Measurements from ENCODE around the gene FBXO42.
A peak's percentile ranks its signal among the peaks of the same experiment; 100 is the strongest.
"Not testable (repeated sequence)": the region's sequence is repeated elsewhere in the genome, so short reads cannot be mapped to it uniquely, and the experiment has no call there.

FBXO42 gene

DNA sequence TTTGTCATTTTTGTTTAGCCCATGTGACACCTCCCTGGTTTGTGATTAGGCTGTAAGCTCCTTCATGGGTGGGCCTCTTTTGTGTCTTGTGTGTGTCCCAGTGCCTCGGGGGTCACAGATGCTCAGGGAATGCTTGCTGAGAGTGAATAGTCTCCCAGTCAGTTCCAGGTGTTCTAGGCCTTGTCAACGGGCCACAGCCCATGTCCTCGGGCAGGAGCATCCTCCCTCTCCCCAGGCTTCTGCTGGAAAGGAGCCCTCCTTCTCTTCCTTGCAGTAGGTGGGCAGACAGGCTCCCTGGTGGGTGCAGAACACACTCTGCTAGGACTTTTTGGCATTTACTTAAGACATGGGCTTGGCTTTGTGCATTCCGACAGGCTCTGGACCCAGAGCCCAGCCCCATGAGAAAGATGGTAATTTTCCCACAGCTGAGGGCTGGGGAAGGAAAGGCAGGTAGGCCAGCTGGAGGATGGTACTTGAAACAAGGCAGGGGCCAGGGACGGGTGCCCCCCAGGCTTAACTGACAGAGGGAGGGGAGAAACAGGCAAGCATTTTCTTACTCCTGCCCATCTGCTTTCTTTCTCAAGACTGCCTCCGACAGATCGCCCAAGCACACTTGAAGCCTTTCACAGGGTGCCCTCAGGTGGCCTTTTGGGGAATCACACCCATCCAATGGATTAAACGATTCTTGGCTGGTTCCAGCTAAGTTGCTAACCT is 108.2 kb downstream of the FBXO42 start:
- peak; percentile 74 for DNase-seq (ENCODE audit: low read depth)

DNA sequence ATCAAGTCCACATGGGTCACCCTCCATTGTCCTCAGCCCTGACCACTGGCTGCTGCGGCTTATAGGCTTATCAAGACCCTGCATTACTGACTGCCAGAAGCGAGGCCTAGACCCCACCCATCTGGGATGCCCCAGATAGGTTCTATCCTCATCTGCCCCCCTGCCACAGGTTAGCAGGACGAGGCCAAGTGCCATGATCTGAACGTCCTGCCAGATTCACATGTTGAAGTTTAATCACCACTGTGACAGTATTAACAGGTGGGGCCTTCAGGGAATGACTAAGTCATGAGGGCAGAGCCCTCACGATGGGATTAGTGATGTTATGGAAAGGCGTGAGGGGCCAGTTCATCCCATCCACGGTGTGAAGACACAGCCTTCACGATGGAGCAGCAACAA is 109.1 kb downstream of the FBXO42 start:
- DNase-seq (ENCODE audit: low read depth): no peak

DNA sequence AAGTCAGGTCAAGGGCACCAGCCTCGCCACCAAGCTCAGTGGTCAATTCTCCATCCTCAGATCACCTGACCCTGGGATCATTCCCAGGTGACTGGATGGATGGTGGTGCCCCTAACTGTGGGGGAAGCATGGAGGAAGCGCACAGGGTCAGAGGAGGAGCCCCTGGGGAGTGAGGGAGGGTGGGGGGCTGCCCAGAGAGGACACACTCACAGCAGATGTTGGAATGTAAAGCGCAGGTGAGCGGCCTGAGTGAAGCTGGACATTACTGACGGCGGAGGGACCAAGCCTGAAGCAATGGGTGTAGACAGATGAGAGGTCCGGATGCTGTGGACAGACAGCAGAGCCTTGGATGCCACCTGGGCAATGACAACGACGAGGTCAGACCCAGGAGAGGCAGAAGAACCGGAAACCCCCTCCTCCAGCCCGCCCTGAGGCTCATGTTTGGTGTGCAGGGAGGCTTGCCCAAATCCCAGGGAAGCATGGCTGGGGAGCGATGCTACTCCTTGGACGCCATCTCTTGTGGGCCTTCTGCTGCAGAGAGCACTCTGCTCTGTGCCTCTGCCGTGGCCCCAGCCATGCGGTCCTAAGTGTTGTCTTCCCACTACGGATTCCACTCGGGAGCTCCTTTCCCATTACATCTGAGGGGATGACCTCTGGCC is 109.6 kb downstream of the FBXO42 start:
- DNase-seq (ENCODE audit: low read depth): no peak

DNA sequence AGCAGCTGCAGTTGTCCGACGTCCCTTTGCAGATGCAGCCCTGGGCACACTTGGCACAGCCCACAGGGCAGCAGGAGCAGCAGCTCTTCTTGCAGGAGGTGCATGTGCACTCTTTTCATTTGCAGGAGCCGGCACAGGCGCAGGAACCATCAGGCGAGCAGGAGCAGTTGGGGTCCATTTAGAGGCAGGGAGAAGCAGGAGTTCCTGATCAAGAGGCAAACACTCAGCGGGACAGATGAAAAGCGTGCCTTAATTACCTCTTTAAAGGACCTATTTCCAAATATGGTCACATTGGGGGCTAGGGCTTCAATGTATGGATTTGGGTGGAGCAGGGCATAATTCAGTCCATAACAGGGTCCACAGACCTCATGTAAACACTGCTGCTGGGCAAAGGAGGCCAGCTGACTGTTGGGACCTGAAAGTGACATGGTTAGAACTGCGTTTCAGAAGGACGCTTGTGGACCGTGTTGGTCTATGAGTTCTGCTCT is 111.0 kb downstream of the FBXO42 start:
- no peak for DNase-seq (ENCODE audit: low read depth)

DNA sequence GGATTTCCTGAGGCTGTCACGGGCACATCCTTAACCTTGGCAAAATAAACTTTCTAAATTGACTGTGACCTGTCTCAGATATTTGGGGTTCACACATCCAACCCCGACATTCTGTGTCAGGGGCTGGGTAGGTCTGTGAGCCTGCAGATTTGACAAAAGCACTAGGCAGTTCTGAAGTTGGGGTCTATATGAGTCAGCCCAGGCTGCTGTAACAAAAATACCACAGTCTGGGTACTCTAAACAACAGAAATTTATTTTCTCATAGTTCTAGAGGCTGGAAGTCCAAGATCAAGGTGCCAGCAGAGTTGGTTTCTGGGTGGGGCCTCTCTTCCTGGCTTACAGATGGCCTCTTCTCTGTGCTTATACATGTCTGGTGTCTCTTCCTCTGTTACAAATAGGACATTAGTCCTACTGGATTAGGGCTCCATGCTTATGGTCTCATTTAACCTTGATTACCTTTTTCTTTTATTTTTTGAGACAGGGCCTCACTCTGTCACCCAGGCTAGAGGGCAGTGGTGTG is 112.2 kb downstream of the FBXO42 start:
- no peak for DNase-seq (ENCODE audit: low read depth)

DNA sequence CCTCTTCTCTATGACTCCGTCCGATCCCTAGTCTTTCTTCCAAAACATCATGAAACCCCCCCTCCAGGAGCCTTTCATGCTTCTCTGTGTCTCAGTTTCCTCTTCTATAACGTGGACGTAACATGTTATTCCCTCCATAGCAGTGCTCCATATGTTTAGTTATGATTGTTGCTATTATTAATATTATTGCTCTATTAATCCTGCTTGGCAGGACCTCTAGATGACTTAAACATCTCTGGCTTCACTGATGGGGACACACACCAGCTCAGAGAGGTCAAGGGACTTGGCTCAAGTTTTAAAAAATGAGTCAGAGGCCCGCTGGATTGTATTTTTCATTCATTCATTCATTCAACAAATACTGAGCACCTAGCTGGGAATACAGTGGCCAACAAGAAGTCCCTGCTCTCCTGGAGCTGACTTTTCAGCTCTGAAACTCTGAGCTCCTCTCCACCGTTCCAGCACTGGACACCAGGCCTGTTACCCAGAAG is 114.9 kb downstream of the FBXO42 start:
- DNase-seq (ENCODE audit: low read depth): peak; percentile 24

DNA sequence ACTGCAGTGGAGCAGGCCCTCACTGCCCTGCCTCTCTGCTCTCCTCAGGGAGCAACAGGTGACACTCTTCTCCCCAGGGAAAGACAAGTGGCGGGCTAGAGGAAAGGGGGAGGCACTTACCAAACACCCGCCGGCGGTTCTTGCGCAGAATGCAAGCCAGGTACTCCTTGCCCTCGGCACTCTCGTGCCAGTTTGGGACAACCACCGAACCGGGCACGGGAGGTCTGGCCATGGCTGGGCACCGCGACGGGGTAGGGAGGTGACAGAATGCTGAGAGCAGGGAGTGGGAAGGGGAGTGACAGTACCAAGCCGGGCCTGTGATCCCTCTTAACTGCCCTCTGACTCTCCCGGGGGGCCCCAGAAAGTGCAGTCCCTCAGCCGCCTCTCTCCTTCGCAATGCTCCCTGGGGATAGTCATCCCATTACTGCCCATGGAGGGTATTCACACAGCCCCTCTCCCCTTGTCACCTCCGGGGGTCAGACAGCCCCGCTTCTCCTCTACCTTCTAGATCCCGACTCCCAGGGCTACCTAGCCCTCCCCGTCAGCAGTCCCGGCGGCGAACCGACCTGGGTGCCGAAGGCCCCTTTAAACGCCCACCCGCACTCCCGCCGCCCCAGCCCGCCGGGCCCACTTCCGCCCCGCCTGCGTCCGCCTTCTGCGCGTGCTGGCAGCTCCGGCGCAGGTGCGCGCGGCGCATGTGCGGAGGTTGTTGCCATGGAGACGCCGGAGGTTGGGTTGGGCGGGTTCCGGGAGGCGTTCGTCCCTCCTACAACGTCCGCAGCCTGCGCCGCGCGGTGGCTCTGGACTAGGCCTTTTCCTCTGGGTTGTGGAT is 115.6 kb downstream of the FBXO42 start, which contains the start of gene CPLANE2:
Gene CPLANE2 (minus strand): TSS at position 673 of the 832 bp plus-strand sequence. CDS start 441 bp downstream, at position 232.
- DNase-seq (ENCODE audit: low read depth): peak; percentile 89

DNA sequence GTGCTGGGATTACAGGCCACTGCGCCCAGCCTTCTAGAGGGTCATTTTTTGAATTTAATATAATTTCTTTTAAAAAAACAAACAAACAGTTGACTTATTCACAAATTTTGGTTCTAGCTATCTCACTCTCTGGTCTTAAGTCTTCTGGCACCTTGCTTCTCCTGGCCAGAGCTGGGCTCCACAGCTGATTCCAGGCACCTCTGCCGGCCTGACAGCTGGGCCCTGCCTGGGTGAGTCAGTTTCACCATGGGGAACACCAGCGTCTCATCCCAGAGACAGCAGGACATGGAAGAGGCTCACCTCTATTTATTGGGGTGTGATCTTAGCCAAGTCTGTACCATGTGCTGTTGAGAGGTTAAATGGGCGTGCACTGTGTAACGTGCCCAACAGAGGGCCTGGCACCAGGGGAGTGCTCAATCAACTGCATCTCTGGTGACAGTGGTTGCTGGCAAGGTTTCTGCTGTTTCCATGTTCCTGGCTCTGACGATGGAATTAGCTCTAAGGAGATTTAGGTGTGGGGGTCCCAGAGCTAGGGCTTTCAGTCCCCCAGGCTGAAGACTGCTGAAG is 116.3 kb downstream of the FBXO42 start:
- DNase-seq (ENCODE audit: low read depth): no peak

DNA sequence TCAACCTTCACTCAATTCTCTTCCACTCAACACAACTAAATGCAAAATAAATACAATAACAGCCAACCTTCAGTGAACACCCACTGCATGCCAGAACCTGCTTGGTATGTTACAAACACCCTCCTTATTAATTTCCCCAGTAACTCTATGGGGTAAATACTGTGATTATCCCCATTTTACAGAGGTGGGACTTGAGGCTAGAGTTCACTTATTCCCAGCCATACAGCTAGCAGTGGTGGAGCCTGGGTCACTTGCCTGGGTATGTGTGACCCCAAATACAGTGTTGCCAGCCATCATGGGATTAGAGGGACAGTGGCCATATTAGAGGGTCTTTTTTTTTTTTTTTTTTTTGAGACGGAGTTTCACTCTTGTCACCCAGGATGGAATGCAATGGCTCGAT is 116.9 kb downstream of the FBXO42 start:
- no peak for DNase-seq (ENCODE audit: low read depth)

DNA sequence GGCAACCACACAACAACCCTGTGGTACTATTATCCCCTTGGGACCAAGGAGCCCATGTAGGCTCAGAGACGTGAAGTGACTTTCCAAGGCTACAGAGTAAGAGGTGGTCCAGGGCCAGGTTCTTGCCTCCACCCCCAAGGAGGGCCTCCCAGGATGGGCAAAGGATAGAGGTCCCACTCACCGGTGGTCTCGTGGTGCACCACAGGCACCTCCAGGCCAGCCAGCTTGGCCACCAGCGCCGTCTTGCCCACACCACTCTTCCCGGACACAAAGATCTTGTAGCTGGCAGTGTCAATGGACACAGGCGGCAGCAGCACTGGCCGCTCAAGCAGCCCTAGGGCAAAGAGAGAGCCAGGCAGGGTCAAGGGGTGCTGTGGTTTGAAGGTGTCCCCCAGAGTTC is 118.8 kb downstream of the FBXO42 start:
- DNase-seq (ENCODE audit: low read depth): no peak

DNA sequence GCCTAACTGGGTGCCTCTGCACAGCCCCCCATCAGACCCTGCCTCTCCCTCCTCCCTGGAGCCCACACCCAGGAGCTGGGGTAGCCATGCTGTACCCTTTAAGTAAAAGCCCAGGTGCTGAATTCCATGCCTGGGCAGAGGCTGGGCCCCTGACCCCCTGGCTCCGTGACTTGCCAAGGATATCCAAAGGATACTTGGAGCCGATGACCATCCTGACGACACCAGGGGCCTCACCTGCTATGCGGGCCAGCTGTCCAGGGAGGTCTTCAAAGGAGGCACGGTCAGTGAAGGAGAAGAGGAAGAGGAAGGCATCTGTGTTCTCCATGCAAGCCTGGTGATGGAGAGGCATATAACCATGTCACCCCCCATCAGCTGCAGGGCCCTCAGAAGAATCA is 120.0 kb downstream of the FBXO42 start:
- DNase-seq (ENCODE audit: low read depth): no peak

DNA sequence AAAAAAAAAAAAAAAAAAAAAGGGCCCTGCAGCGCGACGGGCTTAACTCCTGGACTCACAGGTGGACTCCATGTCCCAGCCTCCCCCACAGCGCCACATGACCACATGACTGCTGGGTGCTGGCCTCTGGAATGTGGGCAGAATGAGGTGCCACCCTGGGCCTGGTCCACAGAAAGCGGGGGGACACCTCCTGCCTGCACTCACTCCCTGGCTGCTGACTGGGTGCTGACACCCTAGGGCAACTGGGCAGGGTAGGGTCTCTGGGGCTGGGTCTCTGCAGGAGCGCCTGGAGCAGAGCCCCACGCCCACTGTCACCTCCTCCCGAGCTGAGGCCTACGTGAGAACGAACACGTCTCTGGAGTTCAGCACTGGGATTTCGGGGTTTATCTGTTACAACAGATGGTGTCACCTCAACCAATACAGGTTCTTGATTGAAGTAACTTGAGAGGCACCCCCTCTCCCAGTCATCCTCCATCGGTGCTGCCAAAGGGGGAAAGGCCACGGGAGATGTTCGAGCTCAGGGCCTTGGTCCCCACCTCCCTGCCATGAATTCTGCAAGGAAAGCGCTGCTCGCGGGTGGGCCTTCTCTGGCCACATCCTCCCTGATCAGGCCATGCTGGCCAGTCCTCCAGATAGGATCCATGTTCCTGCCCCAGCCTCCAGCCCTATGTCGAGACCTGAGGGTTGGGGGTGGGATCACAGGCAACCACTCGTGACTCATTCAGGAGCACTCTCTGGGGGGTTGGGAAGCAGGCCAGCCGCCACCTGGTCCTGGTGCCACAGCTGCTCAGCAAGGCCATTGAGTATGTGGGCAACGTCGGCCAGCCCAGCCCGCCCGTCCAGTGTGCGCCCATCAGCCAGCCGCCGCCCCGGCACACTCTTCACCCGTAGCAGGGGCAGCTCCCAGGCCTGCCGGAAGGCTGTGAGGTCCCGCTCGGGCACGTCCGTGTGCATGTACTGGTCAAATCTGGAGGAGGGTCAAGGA is 120.7 kb downstream of the FBXO42 start:
- DNase-seq (ENCODE audit: low read depth): no peak

DNA sequence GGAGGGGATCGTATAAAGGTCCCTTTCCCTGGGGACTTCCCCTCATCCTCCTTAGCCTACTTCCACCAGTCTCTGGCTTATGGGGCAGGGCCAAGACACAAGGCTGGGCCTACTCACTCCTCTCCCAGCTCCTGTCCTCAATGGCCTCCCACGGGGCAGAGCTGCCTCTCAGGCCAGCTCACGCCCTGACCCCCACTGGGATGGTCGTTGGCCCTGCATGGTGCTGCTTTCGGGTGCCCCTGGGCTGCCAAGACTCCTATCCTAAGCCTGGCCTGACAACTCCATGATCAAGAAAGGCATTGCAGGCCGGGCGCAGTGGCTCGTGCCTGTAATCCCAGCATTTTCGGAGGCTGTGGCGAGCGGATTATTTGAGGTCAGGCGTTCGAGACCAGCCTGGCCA is 121.5 kb downstream of the FBXO42 start:
- DNase-seq (ENCODE audit: low read depth): no peak

DNA sequence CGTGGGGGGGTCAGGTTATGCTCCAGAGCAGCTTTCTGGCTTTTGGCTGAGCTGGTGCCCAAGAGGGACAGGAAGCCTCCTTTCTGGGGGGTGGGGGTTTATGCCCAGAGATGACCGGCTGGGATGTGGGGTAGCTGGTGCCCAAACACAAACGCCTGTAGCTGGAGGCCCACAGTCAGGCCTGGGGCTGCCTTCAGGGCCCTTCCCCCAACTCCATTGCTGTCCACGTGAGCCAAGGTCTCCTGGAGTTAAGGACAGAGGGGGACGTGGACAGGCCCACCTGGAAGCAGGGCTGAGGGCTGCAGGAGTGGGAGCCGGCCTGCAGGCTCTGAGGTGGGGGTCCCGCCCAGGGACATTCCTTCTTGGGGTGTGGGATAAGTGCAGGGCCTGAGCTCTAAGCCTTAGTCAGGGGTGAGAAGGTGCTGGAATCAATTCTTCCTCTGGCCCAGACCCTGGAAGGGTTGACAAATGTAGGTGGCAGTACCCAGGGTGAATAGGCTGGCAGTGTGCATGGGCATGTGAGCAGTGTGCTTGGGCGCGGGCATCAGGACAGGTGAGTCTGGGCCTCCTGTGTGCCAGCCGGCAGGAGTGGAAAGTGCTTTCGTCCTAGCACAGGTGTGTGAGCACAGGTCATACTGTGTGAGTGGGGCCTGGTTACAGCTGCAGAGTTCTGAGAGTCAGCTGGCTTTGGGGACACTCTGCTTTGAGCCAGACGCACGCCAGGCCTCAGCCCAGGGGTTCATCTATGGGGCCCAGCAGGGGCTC is 122.1 kb downstream of the FBXO42 start:
- no peak for DNase-seq (ENCODE audit: low read depth)

DNA sequence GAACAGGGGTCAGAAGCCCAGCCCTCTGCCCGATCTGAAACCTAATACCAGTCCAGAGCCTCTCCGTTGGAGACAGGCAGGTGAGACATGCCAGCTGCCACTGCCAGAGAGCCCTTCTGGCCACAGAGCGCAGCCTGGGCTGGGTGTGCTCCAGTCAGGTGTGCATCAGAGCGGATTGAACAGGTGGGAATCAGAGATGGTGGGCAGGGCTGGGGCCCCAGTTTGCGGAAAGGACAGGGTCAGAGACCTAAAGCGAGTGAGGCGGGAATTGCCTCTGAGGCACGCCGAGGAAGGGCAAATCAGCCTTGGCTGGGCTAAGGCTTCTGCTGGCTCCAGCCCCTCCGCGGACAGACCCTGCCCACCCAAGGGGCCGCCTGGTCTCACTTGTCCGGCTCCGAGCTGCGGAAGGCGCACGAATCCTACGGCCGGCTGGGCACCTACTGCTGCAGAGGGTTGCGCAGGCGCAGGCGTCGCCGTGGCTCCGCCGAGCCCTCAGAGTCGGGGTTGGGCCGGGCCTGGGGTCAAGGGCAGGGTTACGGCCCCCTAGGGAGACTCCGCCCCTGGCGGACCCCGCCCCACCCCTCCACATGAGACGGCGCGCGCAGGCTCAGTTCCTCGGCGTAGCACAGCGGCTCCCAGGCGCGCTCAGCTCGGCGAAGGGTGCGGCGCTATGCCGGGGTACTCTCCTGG is 125.6 kb downstream of the FBXO42 start:
- no peak for DNase-seq (ENCODE audit: low read depth)

DNA sequence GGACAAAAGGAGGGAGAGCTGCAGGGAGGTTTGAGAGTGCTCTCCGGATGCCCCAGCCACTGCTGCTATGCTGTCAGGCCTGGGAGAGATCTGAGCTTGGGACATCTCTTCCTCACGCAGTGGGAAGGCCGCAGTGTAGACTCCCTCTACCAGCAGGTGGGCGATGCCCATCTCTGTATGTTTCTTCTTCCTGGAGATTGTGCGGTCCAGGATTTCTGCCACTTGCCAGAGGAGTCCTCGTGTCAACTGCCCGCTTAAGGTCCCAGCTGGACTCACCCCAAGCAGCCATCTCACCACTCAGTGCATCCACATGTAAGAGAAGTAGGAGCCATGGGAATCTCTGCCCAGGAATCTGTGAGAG is 126.2 kb downstream of the FBXO42 start:
- no peak for DNase-seq (ENCODE audit: low read depth)

DNA sequence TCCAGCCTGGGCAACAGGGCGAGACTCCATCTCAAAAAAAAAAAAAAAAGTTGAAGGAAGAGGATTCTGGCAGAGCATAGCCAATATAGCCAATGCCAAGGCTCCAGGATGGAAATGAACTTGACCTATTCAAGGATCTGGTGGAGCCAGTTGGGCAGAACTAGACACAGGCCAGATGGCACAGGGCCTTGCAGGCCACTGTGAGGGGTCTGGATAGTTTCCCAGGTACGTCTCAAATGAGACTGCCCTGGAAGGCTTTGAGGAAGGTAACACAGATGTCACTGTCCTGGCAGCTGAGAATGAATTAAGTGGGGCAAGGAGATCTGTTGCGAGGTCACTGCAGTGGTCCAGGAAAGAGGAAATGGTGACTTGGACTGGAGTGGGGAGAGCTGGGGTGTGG is 127.8 kb downstream of the FBXO42 start:
- DNase-seq (ENCODE audit: low read depth): no peak

DNA sequence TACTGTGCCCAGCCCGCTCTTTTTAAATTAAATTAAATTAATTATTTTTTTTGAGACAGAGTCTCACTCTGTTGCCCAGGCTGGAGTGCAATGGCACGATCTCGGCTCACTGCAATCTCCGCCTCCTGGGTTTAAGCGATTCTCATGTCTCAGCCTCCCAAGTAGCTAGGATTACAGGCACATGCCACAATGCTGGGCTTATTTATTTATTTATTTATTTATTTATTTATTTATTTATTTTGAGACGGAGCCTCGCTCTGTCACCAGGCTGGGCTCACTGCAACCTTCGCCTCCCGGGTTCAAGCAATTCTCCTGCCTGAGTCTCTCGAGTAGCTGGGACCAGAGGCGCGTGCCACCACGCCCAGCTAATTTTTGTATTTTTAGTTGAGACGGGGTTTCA is 129.6 kb downstream of the FBXO42 start:
- DNase-seq (ENCODE audit: low read depth): not testable (repeated sequence)

DNA sequence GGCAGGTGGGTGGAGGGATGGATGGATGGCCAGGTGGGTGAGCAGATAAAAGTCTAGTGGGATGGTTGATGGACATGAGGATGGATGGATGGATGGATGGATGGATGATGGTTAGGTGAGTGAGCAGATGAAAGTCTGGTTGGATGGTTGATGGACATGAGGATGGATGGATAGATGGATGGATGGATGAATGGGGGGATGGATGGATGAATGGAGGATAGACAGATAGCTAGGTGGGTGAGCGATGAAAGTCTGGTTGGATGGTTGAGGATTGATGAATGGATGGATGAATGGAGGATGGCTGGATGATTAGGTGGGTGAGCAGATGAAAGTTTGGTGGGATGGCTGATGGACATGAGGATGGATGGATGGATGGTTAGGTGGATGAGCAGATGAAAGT is 130.8 kb downstream of the FBXO42 start:
- no peak for DNase-seq (ENCODE audit: low read depth)
